ENCODE data around the gene THAP5.
"Not testable (repeated sequence)": the region's sequence is repeated elsewhere in the genome, so short reads cannot be mapped to it uniquely, and the experiment has no call there.

- not testable (repeated sequence) for TF ChIP-seq SIN3A (IDR thresholded peaks at IDR 0.05; ENCODE audit: borderline replicate concordance, insufficient read depth, low read depth, low read length); CTCF (IDR thresholded peaks at IDR 0.05); REST (IDR thresholded peaks at IDR 0.05; ENCODE audit: insufficient read depth in 1 of 2, low read depth in 2 of 2, low read length in 1 of 2); TCF7L2 (IDR thresholded peaks at IDR 0.05; ENCODE audit: low read depth, low read length); POLR2AphosphoS5 (IDR thresholded peaks at IDR 0.05; ENCODE audit: low read depth, low read length)
Measured at GRCh38 chr7:108548141-108548896, 21.2 kb downstream of the THAP5 start.

All from Panc1 (cell line).